Aorta (tissue), 5 donors: ENCODE results near the gene CNFN. TPM values are rescaled to one million over a fixed set of nuclear protein-coding genes. Genes with fewer than 3 reads are reported as not detected.

ENCODE experiments used
- ATAC-seq: fragments of 200-7000 bp; cut with Tn5 transposase; one replicate; pipeline ENCODE4 v1.9.1; 2022; ENCODE audit warnings: moderate library complexity; ENCODE audit not compliant: low FRiP score
- DNase-seq, 2 donors: peaks; one replicate each; pipeline ENCODE4 v3.0.0-alpha.2; 2020
- H3K27ac ChIP-seq, 2 donors: one replicate each; pipeline ENCODE4 v1.5.1; 2013; ENCODE audit warnings: low read length in 2 of 2, mild to moderate bottlenecking in 2 of 2, moderate library complexity in 2 of 2, control low read depth in 1 of 2, inconsistent platforms in 1 of 2, low read depth in 1 of 2
- H3K27me3 ChIP-seq, 2 donors: one replicate each; pipeline ENCODE4 v1.6.1; 2013; ENCODE audit warnings: control low read depth in 1 of 2, low read length in 1 of 2, mild to moderate bottlenecking in 1 of 2, moderate library complexity in 1 of 2; ENCODE audit not compliant: insufficient read depth in 2 of 2, control insufficient read depth in 1 of 2
- H3K36me3 ChIP-seq, 2 donors: one replicate each; pipeline ENCODE4 v1.6.1; 2013; ENCODE audit warnings: control low read depth in 1 of 2, low read length in 1 of 2, mild to moderate bottlenecking in 1 of 2; ENCODE audit not compliant: insufficient read depth in 2 of 2, control insufficient read depth in 1 of 2
- H3K4me1 ChIP-seq, 2 donors: one replicate each; pipeline ENCODE4 v1.6.1; 2013; ENCODE audit warnings: low read length in 2 of 2, control low read depth in 1 of 2, mild to moderate bottlenecking in 1 of 2, moderate library complexity in 1 of 2; ENCODE audit not compliant: insufficient read depth in 2 of 2, control insufficient read depth in 1 of 2
- H3K4me3 ChIP-seq, 2 donors: one replicate each; pipeline ENCODE4 v1.5.1; 2013; ENCODE audit warnings: low read length in 2 of 2, control low read depth in 1 of 2, mild to moderate bottlenecking in 1 of 2
- H3K9me3 ChIP-seq: one replicate; pipeline ENCODE4 v1.6.1; 2013; ENCODE audit warnings: mild to moderate bottlenecking, low read length; ENCODE audit not compliant: control insufficient read depth
- WGBS, 2 donors: extraction: QIAGEN DNeasy Blood & Tissue Kit; methylation state at CpG; one replicate each; pipeline ENCODE4 v1.1.7; 2013; 5-methylcytosine and 5-hydroxymethylcytosine counted together
- intact Hi-C, 2 donors: fragments of 100-400 bp; cut with DNase I; formaldehyde crosslinking; loops; one replicate each; pipeline versions ENCODE4 v1.14.2 to v1.15.0; 2022
- polyA plus RNA-seq, 2 donors: library from polyadenylated mRNA; stranded (reverse); fragments of 200-250 nt; gene quantifications; one replicate each; pipeline ENCODE4 v1.2.3, GENCODE V29; 2013
- total RNA-seq, 2 donors: library from RNA; stranded (reverse); fragmentation: NEBNext Ultra II Directional; extraction: Animal tissue kit (Norgen Biotek cat#: 25700); gene quantifications; one replicate each; pipeline ENCODE4 v1.2.1, GENCODE V29; 2021
- donor health status: healthy with polysubstance abuse.
- donor health status: Bipolar disorder and iron deficiency.
- donor health status: DM: no; HTN: no; CAD: no.
- donor health status: DM: no; HTN: no; CAD: no.
- donor health status: DM: yes; HTN: yes; CAD: no.

CNFN gene
- total and polyA plus RNA-seq, 4 donors = 0.51 to 3.0 (median 1.1) TPM; not detected in 1

GRCh38 chr19:42388851-42389489 is 1.1 kb downstream of the CNFN start:
- H3K27ac ChIP-seq = no peak overlapping the region
- H3K9me3 ChIP-seq = no peaks in the 10 kb centered on the region
- 74 to 77% methylated on average over 19 to 20 of the region's 20 CpGs for WGBS, 2 donors
- H3K4me1 ChIP-seq = no peaks in the 10 kb centered on the region
- intact Hi-C loops = no loop called here
- no peak for ATAC-seq
- no peaks in the 10 kb centered on the region for H3K36me3 ChIP-seq
- DNase-seq = no peak
- H3K27me3 ChIP-seq = no peaks in the 10 kb centered on the region
- H3K4me3 ChIP-seq = no peak overlapping the region

GRCh38 chr19:42386974-42387707 is 3.0 kb downstream of the CNFN start:
- Histone ChIP-seq H3K27ac (no peak overlapping the region), H3K27me3 (no peaks in the 10 kb centered on the region), H3K9me3 (no peaks in the 10 kb centered on the region), H3K4me1 (no peaks in the 10 kb centered on the region), H3K4me3 (peak overlapping the region in 1 of 2 donors; percentile 29), H3K36me3 (no peaks in the 10 kb centered on the region)
- WGBS, 2 donors = 1 to 2% methylated on average over 48 of the region's 48 CpGs
- ATAC-seq (peak; percentile 60), DNase-seq (peak in 1 of 2 donors; percentile 72)
- intact Hi-C loops = no loop called here

- WGBS, 2 donors = 62 to 72% methylated on average over 6 of the region's 6 CpGs
- H3K9me3 ChIP-seq = no peaks in the 10 kb centered on the region
- DNase-seq = no peak
Measured at GRCh38 chr19:42380155-42380554, 9.9 kb downstream of the CNFN start.

GRCh38 chr19:42378225-42379215 is 11.6 kb downstream of the CNFN start:
- WGBS, 2 donors = 71 to 73% methylated on average over 17 of the region's 17 CpGs
- ATAC-seq = no peak
- intact Hi-C loops = no loop called here
- DNase-seq = no peak
- H3K27ac ChIP-seq = no peak overlapping the region
- H3K36me3 ChIP-seq = no peaks in the 10 kb centered on the region
- H3K4me3 ChIP-seq = no peak overlapping the region
- no peaks in the 10 kb centered on the region for H3K9me3 ChIP-seq
- no peaks in the 10 kb centered on the region for H3K27me3 ChIP-seq
- H3K4me1 ChIP-seq = no peaks in the 10 kb centered on the region

More at GRCh38 chr19:42380155-42380554, 9.9 kb downstream of the CNFN start:
- no peaks in the 10 kb centered on the region for H3K36me3 ChIP-seq
- H3K27me3 ChIP-seq = no peaks in the 10 kb centered on the region
- H3K4me3 ChIP-seq = no peak overlapping the region
- H3K27ac ChIP-seq = no peak overlapping the region
- intact Hi-C loops = no loop called here
- ATAC-seq = no peak
- H3K4me1 ChIP-seq = no peaks in the 10 kb centered on the region

- H3K4me1 ChIP-seq = no peaks in the 10 kb centered on the region
- no peaks in the 10 kb centered on the region for H3K27me3 ChIP-seq
- DNase-seq (no peak), ATAC-seq (no peak)
- no peak overlapping the region for H3K4me3 ChIP-seq
- no peaks in the 10 kb centered on the region for H3K36me3 ChIP-seq
- no peaks in the 10 kb centered on the region for H3K9me3 ChIP-seq
- intact Hi-C loops = no loop called here
- H3K27ac ChIP-seq = no peak overlapping the region
- WGBS, 2 donors = 94 to 95% methylated on average over 9 to 17 of the region's 17 CpGs
Measured at GRCh38 chr19:42376177-42376555, 13.9 kb downstream of the CNFN start.

- Histone ChIP-seq H3K27ac (no peak overlapping the region), H3K27me3 (no peaks in the 10 kb centered on the region), H3K4me1 (no peaks in the 10 kb centered on the region), H3K9me3 (no peaks in the 10 kb centered on the region), H3K36me3 (no peaks in the 10 kb centered on the region), H3K4me3 (no peak overlapping the region)
- ATAC-seq (peak; percentile 9), DNase-seq (no peak)
- 93 to 94% methylated on average over 54 of the region's 54 CpGs for WGBS, 2 donors
- intact Hi-C loops = no loop called here
Measured at GRCh38 chr19:42375415-42376176, 14.5 kb downstream of the CNFN start.

GRCh38 chr19:42374826-42375376 is 15.2 kb downstream of the CNFN start:
- no peak for ATAC-seq
- intact Hi-C loops = no loop called here

More at GRCh38 chr19:42374826-42375376, 15.2 kb downstream of the CNFN start:
- no peak for DNase-seq
- 91 to 96% methylated on average over 10 to 11 of the region's 11 CpGs for WGBS, 2 donors
- Histone ChIP-seq H3K4me1 (no peaks in the 10 kb centered on the region), H3K4me3 (no peak overlapping the region), H3K27me3 (no peaks in the 10 kb centered on the region), H3K9me3 (no peaks in the 10 kb centered on the region), H3K27ac (no peak overlapping the region), H3K36me3 (no peaks in the 10 kb centered on the region)
